Measurements from ENCODE around the gene ANKRD34A. TPM values are rescaled to one million over a fixed set of nuclear protein-coding genes. Genes with fewer than 3 reads are reported as not detected.

The ANKRD34A gene
- total and polyA plus RNA-seq, 2 of the 13 experiments (the other 11 are each of a cell fraction or from before 2014, with no cell fraction given): 0.05 to 0.07 TPM

DNA sequence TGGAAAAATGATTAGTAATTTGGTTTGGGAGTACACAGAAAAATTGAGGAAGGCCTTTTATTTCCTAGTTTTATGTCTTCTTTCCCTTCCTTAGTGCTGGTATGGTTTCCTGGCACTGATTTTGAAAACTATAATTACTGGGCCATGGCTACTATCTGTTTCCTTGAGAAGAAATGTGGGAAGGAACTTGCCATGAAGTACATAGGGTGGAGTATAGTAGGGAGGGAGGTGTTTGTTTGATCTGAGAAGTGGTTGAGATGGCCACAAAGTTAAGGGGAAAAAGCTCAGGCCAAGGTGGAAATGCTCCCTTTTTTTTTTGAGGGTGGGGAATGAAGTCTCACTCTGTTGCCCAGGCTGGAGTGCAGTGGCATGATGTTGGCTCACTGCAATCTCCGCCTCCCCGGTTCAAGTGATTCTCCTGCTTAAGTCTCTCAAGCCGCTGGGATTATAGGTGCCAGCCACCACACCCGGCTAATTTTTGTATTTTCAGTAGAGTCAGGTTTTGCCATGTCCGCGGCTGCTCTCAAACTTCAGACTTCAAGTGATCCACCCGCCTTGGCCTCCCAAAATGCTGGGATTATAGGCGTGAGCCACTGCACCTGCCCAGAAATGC, 45.9 kb upstream of the ANKRD34A start:
- no peaks in the 10 kb centered on the region for H3K36me3 ChIP-seq (replicated peaks in 1 of 2; ENCODE audit: control insufficient read depth in 1 of 2, insufficient read depth in 2 of 2, low read length in 2 of 2)
- no peaks in the 10 kb centered on the region for H3K9me3 ChIP-seq (ENCODE audit: low read length)
- no peak overlapping the region for H3K4me2 ChIP-seq (ENCODE audit: low read depth, low read length)
- H2AFZ ChIP-seq (ENCODE audit: low read length): no peak overlapping the region
- H3K9ac ChIP-seq (ENCODE audit: insufficient read depth, low read depth, low read length): no peak overlapping the region
- H3K27me3 ChIP-seq (ENCODE audit: control insufficient read depth in 1 of 2, insufficient read depth in 2 of 2, low read length in 2 of 2): no peaks in the 10 kb centered on the region
- DNase-seq (ENCODE audit: low spot score): no peak
- no peak overlapping the region for H3K27ac ChIP-seq (ENCODE audit: extremely low read length, insufficient read depth, low read length)
- POLR2A ChIA-PET: interaction anchor here (1.2 to 1.8 kb wide), 2 partner anchors 29 to 83 kb away, joined by 3 to 9 read pairs; partner anchors contain the start of gene RBM8A
- no peak overlapping the region for H3K4me3 ChIP-seq (replicated peaks in 1 of 3; ENCODE audit: insufficient read depth in 1 of 3, low read depth in 2 of 3, low read length in 3 of 3)
- FAIRE-seq: no peak
- in situ Hi-C loops (cut with HindIII; ENCODE audit: extremely low pct_ligation_motif_present, low pct_unique_long_range_greater_than_20kb): loop anchor here (5.0 to 10.0 kb wide), 2 partner anchors 33 to 165 kb away; partner anchors contain the start of gene NUDT17
- no peaks in the 10 kb centered on the region for H3K79me2 ChIP-seq (ENCODE audit: insufficient read depth, low read length)
- no peak for ATAC-seq
- WGBS (ENCODE audit: low lambda C conversion rate): 79% methylated on average over 8 of the region's 8 CpGs
- no TSS peak for BruUV-seq (replicated peaks)
- TF ChIP-seq PAWR (CRISPR knock-in tag; IDR thresholded peaks at IDR 0.05; ENCODE audit: borderline replicate concordance) (no peak), NAIF1 (CRISPR knock-in tag; IDR thresholded peaks at IDR 0.05; ENCODE audit: borderline replicate concordance) (no peak), ZNF564 (CRISPR knock-in tag; IDR thresholded peaks at IDR 0.05) (no peak), GTF2F1 (IDR thresholded peaks at IDR 0.05; ENCODE audit: low read length) (no peak), GTF3A (CRISPR knock-in tag; conservative IDR thresholded peaks at IDR 0.05) (no peak)
- TF ChIP-seq, protein P1, sequence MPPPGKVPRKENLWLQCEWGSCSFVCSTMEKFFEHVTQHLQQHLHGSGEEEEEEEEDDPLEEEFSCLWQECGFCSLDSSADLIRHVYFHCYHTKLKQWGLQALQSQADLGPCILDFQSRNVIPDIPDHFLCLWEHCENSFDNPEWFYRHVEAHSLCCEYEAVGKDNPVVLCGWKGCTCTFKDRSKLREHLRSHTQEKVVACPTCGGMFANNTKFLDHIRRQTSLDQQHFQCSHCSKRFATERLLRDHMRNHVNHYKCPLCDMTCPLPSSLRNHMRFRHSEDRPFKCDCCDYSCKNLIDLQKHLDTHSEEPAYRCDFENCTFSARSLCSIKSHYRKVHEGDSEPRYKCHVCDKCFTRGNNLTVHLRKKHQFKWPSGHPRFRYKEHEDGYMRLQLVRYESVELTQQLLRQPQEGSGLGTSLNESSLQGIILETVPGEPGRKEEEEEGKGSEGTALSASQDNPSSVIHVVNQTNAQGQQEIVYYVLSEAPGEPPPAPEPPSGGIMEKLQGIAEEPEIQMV (CRISPR knock-in tag; IDR thresholded peaks at IDR 0.05; ENCODE audit: low read depth): no peak
- TF ChIP-seq, protein P2, sequence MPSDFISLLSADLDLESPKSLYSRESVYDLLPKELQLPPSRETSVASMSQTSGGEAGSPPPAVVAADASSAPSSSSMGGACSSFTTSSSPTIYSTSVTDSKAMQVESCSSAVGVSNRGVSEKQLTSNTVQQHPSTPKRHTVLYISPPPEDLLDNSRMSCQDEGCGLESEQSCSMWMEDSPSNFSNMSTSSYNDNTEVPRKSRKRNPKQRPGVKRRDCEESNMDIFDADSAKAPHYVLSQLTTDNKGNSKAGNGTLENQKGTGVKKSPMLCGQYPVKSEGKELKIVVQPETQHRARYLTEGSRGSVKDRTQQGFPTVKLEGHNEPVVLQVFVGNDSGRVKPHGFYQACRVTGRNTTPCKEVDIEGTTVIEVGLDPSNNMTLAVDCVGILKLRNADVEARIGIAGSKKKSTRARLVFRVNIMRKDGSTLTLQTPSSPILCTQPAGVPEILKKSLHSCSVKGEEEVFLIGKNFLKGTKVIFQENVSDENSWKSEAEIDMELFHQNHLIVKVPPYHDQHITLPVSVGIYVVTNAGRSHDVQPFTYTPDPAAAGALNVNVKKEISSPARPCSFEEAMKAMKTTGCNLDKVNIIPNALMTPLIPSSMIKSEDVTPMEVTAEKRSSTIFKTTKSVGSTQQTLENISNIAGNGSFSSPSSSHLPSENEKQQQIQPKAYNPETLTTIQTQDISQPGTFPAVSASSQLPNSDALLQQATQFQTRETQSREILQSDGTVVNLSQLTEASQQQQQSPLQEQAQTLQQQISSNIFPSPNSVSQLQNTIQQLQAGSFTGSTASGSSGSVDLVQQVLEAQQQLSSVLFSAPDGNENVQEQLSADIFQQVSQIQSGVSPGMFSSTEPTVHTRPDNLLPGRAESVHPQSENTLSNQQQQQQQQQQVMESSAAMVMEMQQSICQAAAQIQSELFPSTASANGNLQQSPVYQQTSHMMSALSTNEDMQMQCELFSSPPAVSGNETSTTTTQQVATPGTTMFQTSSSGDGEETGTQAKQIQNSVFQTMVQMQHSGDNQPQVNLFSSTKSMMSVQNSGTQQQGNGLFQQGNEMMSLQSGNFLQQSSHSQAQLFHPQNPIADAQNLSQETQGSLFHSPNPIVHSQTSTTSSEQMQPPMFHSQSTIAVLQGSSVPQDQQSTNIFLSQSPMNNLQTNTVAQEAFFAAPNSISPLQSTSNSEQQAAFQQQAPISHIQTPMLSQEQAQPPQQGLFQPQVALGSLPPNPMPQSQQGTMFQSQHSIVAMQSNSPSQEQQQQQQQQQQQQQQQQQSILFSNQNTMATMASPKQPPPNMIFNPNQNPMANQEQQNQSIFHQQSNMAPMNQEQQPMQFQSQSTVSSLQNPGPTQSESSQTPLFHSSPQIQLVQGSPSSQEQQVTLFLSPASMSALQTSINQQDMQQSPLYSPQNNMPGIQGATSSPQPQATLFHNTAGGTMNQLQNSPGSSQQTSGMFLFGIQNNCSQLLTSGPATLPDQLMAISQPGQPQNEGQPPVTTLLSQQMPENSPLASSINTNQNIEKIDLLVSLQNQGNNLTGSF (CRISPR knock-in tag; IDR thresholded peaks at IDR 0.05): no peak
- TF ChIP-seq, protein P3, sequence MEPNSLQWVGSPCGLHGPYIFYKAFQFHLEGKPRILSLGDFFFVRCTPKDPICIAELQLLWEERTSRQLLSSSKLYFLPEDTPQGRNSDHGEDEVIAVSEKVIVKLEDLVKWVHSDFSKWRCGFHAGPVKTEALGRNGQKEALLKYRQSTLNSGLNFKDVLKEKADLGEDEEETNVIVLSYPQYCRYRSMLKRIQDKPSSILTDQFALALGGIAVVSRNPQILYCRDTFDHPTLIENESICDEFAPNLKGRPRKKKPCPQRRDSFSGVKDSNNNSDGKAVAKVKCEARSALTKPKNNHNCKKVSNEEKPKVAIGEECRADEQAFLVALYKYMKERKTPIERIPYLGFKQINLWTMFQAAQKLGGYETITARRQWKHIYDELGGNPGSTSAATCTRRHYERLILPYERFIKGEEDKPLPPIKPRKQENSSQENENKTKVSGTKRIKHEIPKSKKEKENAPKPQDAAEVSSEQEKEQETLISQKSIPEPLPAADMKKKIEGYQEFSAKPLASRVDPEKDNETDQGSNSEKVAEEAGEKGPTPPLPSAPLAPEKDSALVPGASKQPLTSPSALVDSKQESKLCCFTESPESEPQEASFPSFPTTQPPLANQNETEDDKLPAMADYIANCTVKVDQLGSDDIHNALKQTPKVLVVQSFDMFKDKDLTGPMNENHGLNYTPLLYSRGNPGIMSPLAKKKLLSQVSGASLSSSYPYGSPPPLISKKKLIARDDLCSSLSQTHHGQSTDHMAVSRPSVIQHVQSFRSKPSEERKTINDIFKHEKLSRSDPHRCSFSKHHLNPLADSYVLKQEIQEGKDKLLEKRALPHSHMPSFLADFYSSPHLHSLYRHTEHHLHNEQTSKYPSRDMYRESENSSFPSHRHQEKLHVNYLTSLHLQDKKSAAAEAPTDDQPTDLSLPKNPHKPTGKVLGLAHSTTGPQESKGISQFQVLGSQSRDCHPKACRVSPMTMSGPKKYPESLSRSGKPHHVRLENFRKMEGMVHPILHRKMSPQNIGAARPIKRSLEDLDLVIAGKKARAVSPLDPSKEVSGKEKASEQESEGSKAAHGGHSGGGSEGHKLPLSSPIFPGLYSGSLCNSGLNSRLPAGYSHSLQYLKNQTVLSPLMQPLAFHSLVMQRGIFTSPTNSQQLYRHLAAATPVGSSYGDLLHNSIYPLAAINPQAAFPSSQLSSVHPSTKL (CRISPR knock-in tag; IDR thresholded peaks at IDR 0.05): no peak
- TF ChIP-seq, protein P4, sequence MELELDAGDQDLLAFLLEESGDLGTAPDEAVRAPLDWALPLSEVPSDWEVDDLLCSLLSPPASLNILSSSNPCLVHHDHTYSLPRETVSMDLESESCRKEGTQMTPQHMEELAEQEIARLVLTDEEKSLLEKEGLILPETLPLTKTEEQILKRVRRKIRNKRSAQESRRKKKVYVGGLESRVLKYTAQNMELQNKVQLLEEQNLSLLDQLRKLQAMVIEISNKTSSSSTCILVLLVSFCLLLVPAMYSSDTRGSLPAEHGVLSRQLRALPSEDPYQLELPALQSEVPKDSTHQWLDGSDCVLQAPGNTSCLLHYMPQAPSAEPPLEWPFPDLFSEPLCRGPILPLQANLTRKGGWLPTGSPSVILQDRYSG (CRISPR knock-in tag; IDR thresholded peaks at IDR 0.05): no peak
- intact Hi-C loops (cut with micrococcal nuclease; ENCODE audit: unreplicated experiment): no loop called here
- peaks cover 22% of the 10 kb centered on the region for H3K4me1 ChIP-seq (ENCODE audit: insufficient read depth, low read length)
- CTCF ChIA-PET (ENCODE audit: low intra/inter-chr PET ratio, low total read pairs): interaction anchor here (1.1 kb wide), 1 partner anchor 32 kb away, joined by 3 read pairs; no protein-coding TSS in a partner anchor
- H4K20me1 ChIP-seq (ENCODE audit: insufficient read depth, low read length): no peaks in the 10 kb centered on the region
